Retinal pigment epithelial cell (primary cell): ENCODE results near the gene IGDCC3.
A peak's percentile ranks its signal among the peaks of the same experiment; 100 is the strongest.

Experiments
- DNase-seq: peaks from one replicate; pipeline ENCODE4 v3.0.0-alpha.2; 2010; ENCODE audit warnings: low read depth
- H3K4me3 ChIP-seq: 2 replicates; pipeline ENCODE4 v1.5.1; 2011; ENCODE audit warnings: mild to moderate bottlenecking, low read length, control low read depth, moderate library complexity
- TF ChIP-seq, protein P1 (sequence below): conservative IDR thresholded peaks from 2 replicates; pipeline ENCODE4 v1.5.1; 2011; ENCODE audit warnings: low read depth, low read length, control low read depth, inconsistent platforms

Gene IGDCC3

DNA sequence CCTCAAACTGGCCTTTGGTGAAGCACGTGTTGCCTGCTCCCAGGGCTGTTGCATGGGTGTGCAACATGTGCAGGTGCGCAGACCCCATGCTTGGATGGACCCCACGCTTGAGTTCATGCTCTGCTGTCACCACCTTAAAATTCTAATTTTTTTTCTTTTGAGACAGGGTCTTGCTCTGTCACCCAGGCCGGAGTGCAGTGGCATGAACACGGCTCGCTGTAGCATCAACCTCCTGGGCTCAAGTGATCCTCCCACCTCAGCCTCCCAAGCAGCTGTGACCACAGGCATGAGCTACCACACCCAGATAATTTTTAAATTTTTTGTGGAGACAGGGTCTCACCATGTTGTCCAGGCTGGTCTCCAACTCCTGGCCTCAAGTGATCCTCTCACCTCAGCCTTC, 9.1 kb upstream of the IGDCC3 start:
- TF ChIP-seq, protein P1, sequence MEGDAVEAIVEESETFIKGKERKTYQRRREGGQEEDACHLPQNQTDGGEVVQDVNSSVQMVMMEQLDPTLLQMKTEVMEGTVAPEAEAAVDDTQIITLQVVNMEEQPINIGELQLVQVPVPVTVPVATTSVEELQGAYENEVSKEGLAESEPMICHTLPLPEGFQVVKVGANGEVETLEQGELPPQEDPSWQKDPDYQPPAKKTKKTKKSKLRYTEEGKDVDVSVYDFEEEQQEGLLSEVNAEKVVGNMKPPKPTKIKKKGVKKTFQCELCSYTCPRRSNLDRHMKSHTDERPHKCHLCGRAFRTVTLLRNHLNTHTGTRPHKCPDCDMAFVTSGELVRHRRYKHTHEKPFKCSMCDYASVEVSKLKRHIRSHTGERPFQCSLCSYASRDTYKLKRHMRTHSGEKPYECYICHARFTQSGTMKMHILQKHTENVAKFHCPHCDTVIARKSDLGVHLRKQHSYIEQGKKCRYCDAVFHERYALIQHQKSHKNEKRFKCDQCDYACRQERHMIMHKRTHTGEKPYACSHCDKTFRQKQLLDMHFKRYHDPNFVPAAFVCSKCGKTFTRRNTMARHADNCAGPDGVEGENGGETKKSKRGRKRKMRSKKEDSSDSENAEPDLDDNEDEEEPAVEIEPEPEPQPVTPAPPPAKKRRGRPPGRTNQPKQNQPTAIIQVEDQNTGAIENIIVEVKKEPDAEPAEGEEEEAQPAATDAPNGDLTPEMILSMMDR, result no peak
- DNase-seq, result no peak
- no peak overlapping the region for H3K4me3 ChIP-seq

DNA sequence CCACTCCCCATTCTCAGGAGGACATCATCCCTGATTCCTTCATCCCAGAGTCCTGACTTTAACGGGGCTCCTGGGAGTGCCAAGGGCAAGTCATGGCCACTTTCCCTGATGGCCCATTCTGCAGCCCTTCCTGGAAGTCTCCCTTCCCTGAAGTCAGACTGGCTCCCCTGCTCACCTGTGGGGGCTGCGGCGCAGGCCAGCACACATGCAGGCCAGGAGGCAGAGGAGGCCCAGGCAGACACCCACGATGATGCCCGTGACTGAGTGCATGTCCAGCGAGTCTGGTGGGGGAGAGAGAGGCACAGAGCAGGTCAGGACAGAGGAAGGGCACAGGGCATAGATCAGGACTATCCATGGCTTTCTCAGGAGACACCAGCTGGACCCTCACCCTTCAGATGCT, 8.6 kb upstream of the IGDCC3 start:
- DNase-seq, result no peak
- TF ChIP-seq, protein P1, result no peak
- no peak overlapping the region for H3K4me3 ChIP-seq

DNA sequence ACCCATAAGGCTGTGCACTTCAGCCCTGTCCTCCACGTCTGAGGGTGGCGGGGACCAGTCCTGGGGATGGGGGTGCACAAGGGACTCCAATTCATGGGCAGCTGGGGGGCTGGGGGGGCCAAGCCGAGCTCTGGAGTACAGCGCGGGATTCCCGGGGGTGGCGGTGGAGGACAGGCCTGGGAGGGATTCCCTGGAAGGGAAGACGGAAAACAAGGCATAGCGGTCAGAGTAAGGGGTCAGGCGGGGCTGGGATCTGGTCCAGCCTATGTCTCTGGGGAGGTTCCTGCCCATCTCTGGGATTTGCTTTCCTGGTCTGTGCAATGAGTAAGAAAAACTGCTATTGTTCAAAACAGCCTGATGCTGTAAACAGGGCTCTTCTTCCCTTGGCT, 8.1 kb upstream of the IGDCC3 start:
- DNase-seq, result no peak
- TF ChIP-seq, protein P1, result no peak
- no peak overlapping the region for H3K4me3 ChIP-seq

DNA sequence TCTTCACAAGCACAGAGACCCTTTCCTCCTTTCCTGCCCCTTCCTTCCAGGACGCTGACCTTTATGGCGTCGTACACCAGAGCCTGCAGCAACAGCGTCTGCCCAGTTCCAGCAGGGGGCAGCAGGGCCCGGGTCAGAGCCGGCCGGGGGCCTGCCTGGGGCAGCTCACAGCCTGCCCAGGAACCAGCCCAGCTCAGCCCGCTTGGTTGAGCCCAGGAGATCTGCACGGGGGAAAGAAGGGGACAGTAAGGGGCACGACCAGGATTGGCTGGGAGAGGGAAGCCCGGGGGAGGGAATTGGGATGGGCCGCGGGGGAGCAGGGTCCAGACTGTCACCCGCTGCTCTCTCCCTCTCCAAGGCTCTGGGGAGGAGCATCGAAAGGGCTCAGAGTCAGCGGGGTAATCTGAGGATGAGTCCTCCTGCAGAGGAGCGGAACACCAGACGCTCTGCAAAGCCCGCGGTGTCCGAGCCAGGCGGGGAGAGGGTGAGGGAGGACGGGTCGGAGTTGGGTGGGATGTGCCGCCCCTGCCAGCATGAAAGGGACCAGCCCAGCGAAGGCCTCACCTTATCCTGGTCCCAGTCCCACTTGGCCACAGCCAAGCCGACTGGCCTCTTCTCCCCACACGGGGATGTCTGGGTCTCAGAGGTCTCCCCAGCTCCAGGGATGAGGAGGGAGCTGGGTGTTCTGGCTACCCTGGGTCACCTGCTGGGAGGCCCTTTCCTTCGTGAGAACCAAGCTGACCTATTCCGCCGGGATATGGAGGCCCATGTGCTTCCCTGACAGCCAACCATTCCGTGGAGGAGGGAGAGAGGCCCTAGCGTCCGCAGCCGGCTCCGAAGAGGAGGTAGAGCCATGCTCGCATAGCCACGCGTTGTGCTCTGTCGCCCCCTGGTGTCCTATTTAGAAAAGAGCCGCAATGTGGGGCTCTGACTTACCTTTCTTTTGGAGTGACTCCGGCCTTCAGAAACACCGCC, 7.4 kb upstream of the IGDCC3 start:
- no peak for DNase-seq
- TF ChIP-seq, protein P1, result peak; percentile 96
- no peak overlapping the region for H3K4me3 ChIP-seq

DNA sequence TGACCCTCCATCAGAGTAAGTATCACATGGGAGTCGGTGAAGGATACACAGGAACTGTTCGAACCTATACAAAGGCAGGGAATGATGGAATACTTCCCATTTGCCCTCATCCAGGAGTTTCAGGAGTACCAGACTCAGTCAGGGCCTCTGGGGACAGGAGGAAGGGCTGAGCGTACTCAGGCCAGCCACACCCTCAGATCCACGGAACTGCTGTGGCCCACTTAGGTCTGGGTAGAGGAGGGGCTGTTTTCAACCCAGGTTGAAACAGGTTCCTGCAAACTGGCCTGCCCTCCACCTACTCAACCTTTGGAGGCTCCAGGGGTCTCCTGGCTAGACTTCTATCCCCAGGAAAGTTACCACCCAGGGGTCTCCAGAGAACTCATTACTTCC, 6.7 kb upstream of the IGDCC3 start:
- TF ChIP-seq, protein P1, result no peak
- no peak overlapping the region for H3K4me3 ChIP-seq
- DNase-seq, result no peak

DNA sequence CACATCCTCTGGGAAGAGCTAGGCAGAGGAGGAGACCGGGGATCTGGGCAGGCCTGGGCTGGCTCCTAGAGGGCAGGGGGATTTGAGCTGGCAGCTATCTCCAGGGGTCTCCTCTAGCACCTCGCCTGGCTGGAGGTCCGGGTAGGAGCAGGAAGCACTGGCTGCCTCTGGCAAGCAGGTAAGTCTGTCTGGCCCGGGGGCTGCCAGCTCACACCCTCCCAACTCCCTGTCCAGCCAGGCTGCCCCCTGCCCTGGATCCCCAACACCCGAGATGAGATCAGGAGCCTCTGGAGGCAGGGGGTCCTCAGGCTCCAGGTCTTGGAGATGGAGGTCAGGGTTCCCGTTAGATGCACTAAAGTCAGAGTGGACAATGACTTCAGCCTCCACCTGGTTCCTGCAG, 6.2 kb upstream of the IGDCC3 start:
- no peak for DNase-seq
- TF ChIP-seq, protein P1, result no peak
- H3K4me3 ChIP-seq, result no peak overlapping the region

DNA sequence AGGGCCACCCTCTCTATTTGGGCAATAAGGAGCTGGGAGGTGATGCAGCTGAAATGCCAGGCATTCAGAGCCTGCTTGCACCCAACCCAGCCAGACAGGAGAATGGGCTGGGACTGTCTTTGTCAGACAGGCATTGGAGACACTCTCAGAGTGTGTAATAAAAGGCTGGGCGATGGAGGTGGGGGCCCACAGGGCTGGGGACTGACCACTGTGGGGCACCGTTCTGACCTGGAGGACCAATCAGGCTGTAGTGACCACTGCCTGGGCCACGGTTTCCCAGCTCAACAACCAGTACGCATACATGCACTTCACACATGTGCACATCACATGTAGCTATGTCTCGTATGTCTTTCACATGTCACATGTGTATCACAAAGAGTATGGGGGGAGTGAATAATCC, 5.7 kb upstream of the IGDCC3 start:
- TF ChIP-seq, protein P1, result no peak
- no peak overlapping the region for H3K4me3 ChIP-seq
- no peak for DNase-seq
